HG02981 (cell line): Measurements from ENCODE around the gene LCN15.

Source experiments
- ATAC-seq: cut with Tn5 transposase; IDR thresholded peaks from one replicate; pipeline ENCODE4 v1.9.1; 2021; ENCODE audit warnings: mild to moderate bottlenecking, moderate library complexity; ENCODE audit not compliant: unreplicated experiment

LCN15 gene

GRCh38 chr9:136741883-136742571 is 22.3 kb downstream of the LCN15 start:
- no peak for ATAC-seq

GRCh38 chr9:136740971-136741882 is 23.1 kb downstream of the LCN15 start:
- ATAC-seq = no peak

- no peak for ATAC-seq
Measured at GRCh38 chr9:136740491-136740890, 23.8 kb downstream of the LCN15 start.

- no peak for ATAC-seq
Measured at GRCh38 chr9:136740069-136740468, 24.2 kb downstream of the LCN15 start.

GRCh38 chr9:136739509-136739908 is 24.8 kb downstream of the LCN15 start:
- no peak for ATAC-seq

GRCh38 chr9:136738960-136739359 is 25.4 kb downstream of the LCN15 start:
- no peak for ATAC-seq

GRCh38 chr9:136735812-136736480 is 28.4 kb downstream of the LCN15 start:
- ATAC-seq = no peak

- no peak for ATAC-seq
Measured at GRCh38 chr9:136734837-136735496, 29.4 kb downstream of the LCN15 start.

- no peak for ATAC-seq
Measured at GRCh38 chr9:136733611-136734010, 30.7 kb downstream of the LCN15 start.

GRCh38 chr9:136732444-136733178 is 31.7 kb downstream of the LCN15 start:
- no peak for ATAC-seq

- no peak for ATAC-seq
Measured at GRCh38 chr9:136729926-136730325, 34.4 kb downstream of the LCN15 start.

- no peak for ATAC-seq
Measured at GRCh38 chr9:136729144-136729543, 35.2 kb downstream of the LCN15 start.

GRCh38 chr9:136728548-136729123 is 35.7 kb downstream of the LCN15 start:
- ATAC-seq = peak; percentile 7

- ATAC-seq = peak; percentile 58
Measured at GRCh38 chr9:136728080-136728547, 36.2 kb downstream of the LCN15 start.

GRCh38 chr9:136726631-136727191 is 37.6 kb downstream of the LCN15 start:
- no peak for ATAC-seq

- no peak for ATAC-seq
Measured at GRCh38 chr9:136726118-136726517, 38.2 kb downstream of the LCN15 start.

GRCh38 chr9:136725612-136726011 is 38.7 kb downstream of the LCN15 start:
- no peak for ATAC-seq

GRCh38 chr9:136724772-136725171 is 39.5 kb downstream of the LCN15 start:
- no peak for ATAC-seq

- ATAC-seq = no peak
Measured at GRCh38 chr9:136723989-136724388, 40.3 kb downstream of the LCN15 start.
